Small intestine (tissue), 7 donors: ENCODE measurements around the gene MRPL4. TPM values are rescaled to one million over a fixed set of nuclear protein-coding genes. Genes with fewer than 3 reads are reported as not detected.
A peak's percentile ranks its signal among the peaks of the same experiment; 100 is the strongest.

Experiments
- DNase-seq, 2 donors: peaks; one replicate each; pipeline versions ENCODE4 v3.0.0 to v3.0.0-alpha.2; 2013
- FAIRE-seq: peaks from 2 replicates; lab custom pipeline; 2012; peaks lifted over from hg19 to GRCh38; lab: Jason Lieb, UNC
- H3K27ac ChIP-seq, 3 donors: one replicate each; pipeline ENCODE4 v1.5.1; 2013; ENCODE audit warnings: low read length in 2 of 3, mild to moderate bottlenecking in 2 of 3, control low read depth in 1 of 3, inconsistent platforms in 1 of 3, low read depth in 1 of 3, moderate library complexity in 1 of 3
- H3K27me3 ChIP-seq, 3 donors: one replicate each; pipeline ENCODE4 v1.6.1; 2013; ENCODE audit warnings: low read length in 3 of 3, inconsistent platforms in 1 of 3; ENCODE audit not compliant: control insufficient read depth in 3 of 3, insufficient read depth in 3 of 3
- H3K36me3 ChIP-seq, 3 donors: one replicate each; pipeline ENCODE4 v1.6.1; 2013; ENCODE audit warnings: low read length in 3 of 3, inconsistent platforms in 1 of 3, low read depth in 1 of 3, mild to moderate bottlenecking in 1 of 3, moderate library complexity in 1 of 3; ENCODE audit not compliant: control insufficient read depth in 3 of 3, insufficient read depth in 2 of 3
- H3K4me1 ChIP-seq, 3 donors: one replicate each; pipeline ENCODE4 v1.6.1; 2013; ENCODE audit warnings: low read length in 2 of 3, inconsistent platforms in 1 of 3, low read depth in 1 of 3, mild to moderate bottlenecking in 1 of 3, moderate library complexity in 1 of 3; ENCODE audit not compliant: control insufficient read depth in 3 of 3, insufficient read depth in 2 of 3
- H3K4me3 ChIP-seq, 3 donors: one replicate each; pipeline ENCODE4 v1.5.1; 2013; ENCODE audit warnings: low read length in 3 of 3, control low read depth in 1 of 3, inconsistent platforms in 1 of 3, low read depth in 1 of 3, mild to moderate bottlenecking in 1 of 3, moderate library complexity in 1 of 3
- H3K9me3 ChIP-seq, 2 donors: one replicate each; pipeline ENCODE4 v1.6.1; 2013; ENCODE audit warnings: low read depth in 1 of 2, low read length in 1 of 2; ENCODE audit not compliant: control insufficient read depth in 2 of 2, insufficient read depth in 1 of 2
- WGBS, 3 donors: extraction: QIAGEN DNeasy Blood & Tissue Kit; methylation state at CpG; one replicate each; pipeline ENCODE4 v1.1.7; 2013; 5-methylcytosine and 5-hydroxymethylcytosine counted together
- polyA plus RNA-seq, 4 donors: library from polyadenylated mRNA; stranded (reverse) in 3 of 4; unstranded in 1 of 4; fragments of 200-250 nt in 3 of 4; fragments of 120-200 nt in 1 of 4; gene quantifications; one replicate each; pipeline versions ENCODE4 v1.2.1 to v1.2.3, GENCODE V29; 2013
- donor health status: healthy with polysubstance abuse.
- donor health status: control.
- donor health status: control.
- donor health status: Bipolar disorder and iron deficiency.
- donor health status: healthy.

MRPL4 gene
- polyA plus RNA-seq, 4 donors = 35.0 to 85.8 (median 48.0) TPM

- Histone ChIP-seq H3K9me3 (peaks cover 0 to 11% of the 10 kb centered on the region in 2 donors), H3K4me1 (peaks cover 0 to 36% (median 8%) of the 10 kb centered on the region in 3 donors), H3K27me3 (peaks cover 4 to 76% (median 43%) of the 10 kb centered on the region in 3 donors), H3K36me3 (no peaks in the 10 kb centered on the region), H3K4me3 (no peak overlapping the region), H3K27ac (no peak overlapping the region)
- 8 to 12% (median 8%) methylated on average over 25 of the region's 25 CpGs for WGBS, 3 donors
- FAIRE-seq (no peak), DNase-seq (peak in 1 of 2 donors; percentile 39)
These were observed 42.3 kb downstream of the MRPL4 start for GRCh38 chr19:10294368-10294697.

- Histone ChIP-seq H3K4me3 (peak overlapping the region in 1 of 3 donors; percentile 29), H3K27ac (no peak overlapping the region), H3K4me1 (peaks cover 0 to 30% (median 8%) of the 10 kb centered on the region in 3 donors), H3K36me3 (no peaks in the 10 kb centered on the region), H3K27me3 (peaks cover 4 to 73% (median 36%) of the 10 kb centered on the region in 3 donors), H3K9me3 (peaks cover 0 to 11% of the 10 kb centered on the region in 2 donors)
- 1 to 2% (median 2%) methylated on average over 47 to 48 of the region's 48 CpGs for WGBS, 3 donors
- FAIRE-seq = no peak
- DNase-seq = peak; percentile 52 to 63
These were observed 43.4 kb downstream of the MRPL4 start for GRCh38 chr19:10295305-10295846.

GRCh38 chr19:10295847-10296591, 44.0 kb downstream of the MRPL4 start:
- FAIRE-seq = no peak
- peak overlapping the region in 1 of 3 donors; percentile 29 for H3K4me3 ChIP-seq
- peaks cover 0 to 24% (median 5%) of the 10 kb centered on the region in 3 donors for H3K4me1 ChIP-seq
- peak in 1 of 2 donors; percentile 59 for DNase-seq
- no peaks in the 10 kb centered on the region for H3K36me3 ChIP-seq
- no peak overlapping the region for H3K27ac ChIP-seq
- H3K27me3 ChIP-seq = peaks cover 4 to 67% (median 31%) of the 10 kb centered on the region in 3 donors
- H3K9me3 ChIP-seq = peaks cover 0 to 8% of the 10 kb centered on the region in 2 donors
- 6 to 7% (median 6%) methylated on average over 30 to 58 of the region's 58 CpGs for WGBS, 3 donors

DNA sequence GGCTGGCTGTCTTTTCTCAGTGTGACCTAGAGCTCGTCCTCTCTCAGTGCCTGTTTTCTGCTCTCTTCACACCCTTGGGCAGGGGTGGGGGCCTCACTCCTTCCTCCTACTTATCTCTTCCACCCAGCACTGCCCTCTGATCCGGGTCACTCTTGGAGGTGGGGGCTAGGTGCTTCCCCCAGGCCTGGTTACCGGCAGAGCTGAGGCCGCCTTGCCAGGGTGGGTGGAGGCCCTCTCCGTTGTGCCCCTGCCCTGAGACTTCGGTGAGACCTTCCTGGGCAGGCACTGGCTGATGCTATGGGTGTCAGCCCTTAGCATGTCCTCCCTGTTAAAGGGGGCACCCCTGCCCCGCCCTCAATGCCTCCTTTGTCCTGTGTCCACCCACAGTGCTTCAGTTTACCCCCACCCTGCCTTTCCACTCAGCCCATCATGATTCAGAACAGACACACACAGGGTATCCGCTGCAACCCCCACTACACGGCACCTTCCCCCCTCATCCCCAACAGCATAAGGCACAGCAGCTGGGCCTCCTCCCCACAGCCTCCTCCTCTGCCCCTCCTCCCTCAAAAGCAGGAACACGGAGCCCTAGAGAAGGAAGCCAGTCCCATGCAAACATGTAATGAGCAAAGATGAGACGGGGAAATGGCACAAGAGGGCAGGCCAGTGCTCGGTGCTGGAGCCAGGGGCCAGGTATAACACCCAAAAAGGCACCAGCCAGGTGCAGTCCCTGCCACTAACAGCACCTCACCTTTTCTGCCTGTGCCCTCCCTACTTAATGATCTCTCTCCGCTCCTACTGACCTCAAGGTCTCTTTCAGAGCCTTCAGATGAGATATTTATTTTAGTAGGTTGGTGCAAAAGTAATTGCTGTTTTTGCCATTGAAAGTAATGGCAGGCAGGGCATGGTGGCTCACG, 47.8 kb downstream of the MRPL4 start:
- 30 to 44% (median 32%) methylated on average over 14 of the region's 14 CpGs for WGBS, 3 donors
- Histone ChIP-seq H3K4me1 (peaks cover 0 to 12% (median 5%) of the 10 kb centered on the region in 3 donors), H3K9me3 (peaks cover 0 to 3% of the 10 kb centered on the region in 2 donors), H3K27me3 (peaks cover 0 to 32% (median 12%) of the 10 kb centered on the region in 3 donors), H3K36me3 (peaks cover 0 to 3% (median 0%) of the 10 kb centered on the region in 3 donors), H3K27ac (no peak overlapping the region), H3K4me3 (no peak overlapping the region)
- FAIRE-seq (no peak), DNase-seq (no peak)

DNA sequence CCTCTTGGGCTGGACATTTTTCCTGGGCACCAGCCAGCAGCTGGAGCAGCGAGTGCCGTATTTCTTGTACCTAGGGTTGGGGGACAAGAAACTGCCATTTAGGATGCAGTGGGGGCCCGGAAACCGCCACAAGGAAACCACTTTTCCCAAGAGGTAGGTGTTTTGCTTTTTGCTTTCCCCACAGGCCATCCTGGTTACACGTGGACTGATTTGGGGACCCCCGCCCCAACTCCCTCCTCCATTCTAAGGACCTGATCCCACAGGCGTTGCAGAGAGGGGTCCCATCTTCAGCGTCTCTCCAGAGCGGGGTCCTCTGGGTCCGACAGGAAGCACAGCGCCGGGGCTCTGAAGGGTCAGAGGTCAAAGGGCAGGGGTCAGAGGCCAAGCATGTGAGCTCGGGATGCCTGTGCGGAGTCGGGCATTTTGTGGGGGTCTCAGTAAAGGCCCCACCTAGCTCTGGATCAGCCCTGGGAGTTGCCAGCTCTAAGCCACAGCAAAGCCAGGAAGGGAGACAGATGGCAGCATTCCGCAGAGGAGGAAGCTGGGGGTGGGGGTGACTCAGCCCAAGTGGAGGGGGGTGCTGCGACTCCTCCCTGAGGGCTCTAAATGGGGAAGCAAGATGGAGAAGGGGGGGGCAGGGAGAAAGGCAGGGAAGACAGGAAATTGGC, 53.3 kb downstream of the MRPL4 start:
- H3K9me3 ChIP-seq = no peaks in the 10 kb centered on the region
- no peak overlapping the region for H3K4me3 ChIP-seq
- H3K27ac ChIP-seq = no peak overlapping the region
- FAIRE-seq = no peak
- peaks cover 0 to 3% (median 0%) of the 10 kb centered on the region in 3 donors for H3K27me3 ChIP-seq
- H3K36me3 ChIP-seq = peaks cover 0 to 32% (median 0%) of the 10 kb centered on the region in 3 donors
- H3K4me1 ChIP-seq = no peaks in the 10 kb centered on the region
- 76 to 82% (median 81%) methylated on average over 17 of the region's 17 CpGs for WGBS, 3 donors
- DNase-seq = no peak

GRCh38 chr19:10306327-10306726, 54.3 kb downstream of the MRPL4 start:
- peaks cover 0 to 40% (median 0%) of the 10 kb centered on the region in 3 donors for H3K36me3 ChIP-seq
- H3K4me3 ChIP-seq = no peak overlapping the region
- H3K4me1 ChIP-seq = no peaks in the 10 kb centered on the region
- no peaks in the 10 kb centered on the region for H3K27me3 ChIP-seq
- no peaks in the 10 kb centered on the region for H3K9me3 ChIP-seq
- FAIRE-seq = no peak
- WGBS, 3 donors = 90% methylated on average over 5 of the region's 5 CpGs
- no peak for DNase-seq
- H3K27ac ChIP-seq = no peak overlapping the region

DNA sequence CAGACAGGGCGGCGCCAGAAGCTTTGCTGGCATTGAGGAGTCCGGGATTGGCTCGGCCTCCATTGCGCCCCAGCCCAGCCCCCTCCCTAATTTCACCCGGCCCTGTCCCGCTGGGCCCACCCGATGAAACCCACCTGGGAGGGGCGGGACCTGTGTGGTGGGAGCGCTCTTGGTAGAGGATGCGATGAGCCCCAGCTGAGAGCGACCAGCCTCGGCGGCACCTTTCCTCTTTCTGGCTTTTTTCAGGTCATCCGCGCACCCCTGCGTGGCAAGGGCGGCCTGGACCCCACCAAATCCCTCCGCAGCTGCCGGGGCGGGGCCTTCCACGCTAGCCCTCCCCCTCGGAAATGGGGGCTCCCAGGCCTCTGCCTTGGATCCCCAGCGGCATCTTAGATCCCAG, 57.4 kb downstream of the MRPL4 start, which contains the start of gene ZGLP1:
Gene ZGLP1 (minus strand): TSS at position 393 of the 400 bp plus-strand sequence.
- DNase-seq (no peak), FAIRE-seq (no peak)
- H3K4me1 ChIP-seq = no peaks in the 10 kb centered on the region
- peaks cover 0 to 40% (median 0%) of the 10 kb centered on the region in 3 donors for H3K36me3 ChIP-seq
- H3K27me3 ChIP-seq = no peaks in the 10 kb centered on the region
- H3K9me3 ChIP-seq = no peaks in the 10 kb centered on the region
- H3K4me3 ChIP-seq = no peak within 1 kb of the TSS
- no peak within 1 kb of the TSS for H3K27ac ChIP-seq
- 93 to 96% (median 94%) methylated on average over 23 to 24 of the region's 24 CpGs for WGBS, 3 donors
